ENCODE results near the gene TRPM3.

Gene TRPM3

GRCh38 chr9:71157731-71158130, 36.3 kb upstream of the TRPM3 start:
- H3K9me3 ChIP-seq (ENCODE audit: control insufficient read depth, insufficient read depth, low read depth, low read length) = no peaks in the 10 kb centered on the region
- H3K4me1 ChIP-seq (ENCODE audit: control insufficient read depth, insufficient read depth, low read length) = no peaks in the 10 kb centered on the region
- ChIA-PET CTCF (interaction anchor here (0.6 to 1.3 kb wide), 2 partner anchors 91 to 521 kb away, joined by 3 read pairs; no protein-coding TSS in a partner anchor), POLR2A (no interaction called here)
- no peak overlapping the region for H3K27ac ChIP-seq (ENCODE audit: extremely low read depth, low read depth, low read length)
- TF ChIP-seq ZNF777 (tag by site-specific recombination; IDR thresholded peaks at IDR 0.05; ENCODE audit: borderline replicate concordance) = no peak
- no peaks in the 10 kb centered on the region for H3K36me3 ChIP-seq (ENCODE audit: control insufficient read depth in 2 of 2, insufficient read depth in 1 of 2, low read length in 2 of 2)
- no peak overlapping the region for H3K4me3 ChIP-seq (ENCODE audit: low read depth, low read length)

- Histone ChIP-seq H3K36me3 (ENCODE audit: control insufficient read depth in 2 of 2, insufficient read depth in 1 of 2, low read length in 2 of 2) (no peaks in the 10 kb centered on the region), H3K9me3 (ENCODE audit: control insufficient read depth, insufficient read depth, low read depth, low read length) (no peaks in the 10 kb centered on the region), H3K4me1 (ENCODE audit: control insufficient read depth, insufficient read depth, low read length) (no peaks in the 10 kb centered on the region), H3K4me3 (ENCODE audit: low read depth, low read length) (no peak overlapping the region), H3K27ac (ENCODE audit: extremely low read depth, low read depth, low read length) (no peak overlapping the region)
- ChIA-PET POLR2A (no interaction called here), CTCF (no interaction called here)
- no peak for TF ChIP-seq ZNF830 (tag by site-specific recombination; IDR thresholded peaks at IDR 0.05; ENCODE audit: low read depth)
- no peak for TF ChIP-seq KLF8 (tag by site-specific recombination; IDR thresholded peaks at IDR 0.05)
- TF ChIP-seq ZNF335 (tag by site-specific recombination; conservative IDR thresholded peaks at IDR 0.05) = no peak
- no peak for TF ChIP-seq MYNN (tag by site-specific recombination; IDR thresholded peaks at IDR 0.05; ENCODE audit: borderline replicate concordance)
- no peak for TF ChIP-seq BCL11A (tag by site-specific recombination; IDR thresholded peaks at IDR 0.05; ENCODE audit: low read depth)
- TF ChIP-seq ZNF521 (tag by site-specific recombination; IDR thresholded peaks at IDR 0.05) = no peak
- TF ChIP-seq ZFP69B (tag by site-specific recombination; IDR thresholded peaks at IDR 0.05) = no peak
- no peak for TF ChIP-seq ZNF654 (tag by site-specific recombination; IDR thresholded peaks at IDR 0.05; ENCODE audit: low read depth)
- TF ChIP-seq ZBTB10 (tag by site-specific recombination; IDR thresholded peaks at IDR 0.05) = no peak
- no peak for TF ChIP-seq TRIM28 (IDR thresholded peaks at IDR 0.05; ENCODE audit: borderline replicate concordance, low read length)
- no peak for TF ChIP-seq ZNF184 (tag by site-specific recombination; IDR thresholded peaks at IDR 0.05)
- no peak for TF ChIP-seq ZNF488 (tag by site-specific recombination; IDR thresholded peaks at IDR 0.05)
These were observed 25.9 kb upstream of the TRPM3 start for GRCh38 chr9:71147368-71147767.

GRCh38 chr9:71146511-71146910, 25.1 kb upstream of the TRPM3 start:
- POLR2A ChIA-PET = no interaction called here
- Histone ChIP-seq H3K9me3 (ENCODE audit: control insufficient read depth, insufficient read depth, low read depth, low read length) (no peaks in the 10 kb centered on the region), H3K36me3 (ENCODE audit: control insufficient read depth in 2 of 2, insufficient read depth in 1 of 2, low read length in 2 of 2) (no peaks in the 10 kb centered on the region), H3K27ac (ENCODE audit: extremely low read depth, low read depth, low read length) (no peak overlapping the region), H3K4me3 (ENCODE audit: low read depth, low read length) (no peak overlapping the region), H3K4me1 (ENCODE audit: control insufficient read depth, insufficient read depth, low read length) (no peaks in the 10 kb centered on the region)
- CTCF ChIA-PET = interaction anchor here (0.6 kb wide), 1 partner anchor 602 kb away, joined by 3 read pairs; no protein-coding TSS in a partner anchor
- TF ChIP-seq ZSCAN16 (tag by site-specific recombination; IDR thresholded peaks at IDR 0.05) (no peak), ZNF654 (tag by site-specific recombination; IDR thresholded peaks at IDR 0.05; ENCODE audit: low read depth) (no peak), ZNF274 (IDR thresholded peaks at IDR 0.05; ENCODE audit: low read length) (no peak), ZNF274 (tag by site-specific recombination; IDR thresholded peaks at IDR 0.05; ENCODE audit: borderline replicate concordance) (no peak), BCL11B (tag by site-specific recombination; IDR thresholded peaks at IDR 0.05; ENCODE audit: low read depth) (no peak), ZBTB11 (tag by site-specific recombination; conservative IDR thresholded peaks at IDR 0.05; ENCODE audit: low read depth) (no peak), ZNF341 (tag by site-specific recombination; IDR thresholded peaks at IDR 0.05; ENCODE audit: low read depth) (no peak), KLF16 (tag by site-specific recombination; IDR thresholded peaks at IDR 0.05) (no peak), ZNF18 (tag by site-specific recombination; IDR thresholded peaks at IDR 0.05) (no peak), ZNF138 (tag by site-specific recombination; IDR thresholded peaks at IDR 0.05; ENCODE audit: borderline replicate concordance) (no peak), ZBTB26 (tag by site-specific recombination; optimal IDR thresholded peaks at IDR 0.05) (no peak)
